Lower leg skin (tissue), 3 donors: ENCODE data around the gene NRG4.

Experiments used
- CTCF ChIP-seq, 3 donors: fragments of 450-650 bp; IDR thresholded peaks; one replicate each; pipeline ENCODE4 v1.5.1; 2016; ENCODE audit warnings: antibody characterized with exemption in 3 of 3, mild to moderate bottlenecking in 3 of 3, moderate library complexity in 2 of 3
- POLR2A ChIP-seq, 2 donors: fragments of 450-650 bp; IDR thresholded peaks; one replicate each; pipeline ENCODE4 v1.6.1; 2016 to 2017; ENCODE audit warnings: antibody characterized with exemption in 2 of 2, mild to moderate bottlenecking in 1 of 2, moderate library complexity in 1 of 2

- TF ChIP-seq CTCF (IDR thresholded peaks at IDR 0.05) (no peak), POLR2A (IDR thresholded peaks at IDR 0.05) (no peak)
Measured at GRCh38 chr15:75992897-75993296, 19.3 kb downstream of the NRG4 start.
